Stomach (tissue), 4 donors: ENCODE data around the gene TEX2.

ENCODE experiments used
- EP300 ChIP-seq: sonication (generic); formaldehyde crosslinking; IDR thresholded peaks from one replicate; pipeline ENCODE4 v1.6.1; 2017; ENCODE audit warnings: antibody characterized with exemption
- POLR2A ChIP-seq, 4 donors: fragments of 450-650 bp; IDR thresholded peaks; one replicate each; pipeline ENCODE4 v1.6.1; 2016; ENCODE audit warnings: antibody characterized with exemption in 4 of 4, control low read depth in 2 of 4, mild to moderate bottlenecking in 1 of 4, moderate library complexity in 1 of 4
- POLR2AphosphoS5 ChIP-seq, 3 donors: sonication (generic); formaldehyde crosslinking; IDR thresholded peaks; one replicate each; pipeline ENCODE4 v1.6.1; 2016; ENCODE audit warnings: antibody characterized with exemption in 3 of 3
- TF ChIP-seq, protein P1 (sequence below), 7 experiments: fragments of 450-650 bp in 4 of 7; fragments of 200-600 bp in 3 of 7; sonication (generic) in 3 of 7; IDR thresholded peaks; one replicate each; pipeline ENCODE4 v1.5.1; 2016 to 2019; ENCODE audit warnings: antibody characterized with exemption in 7 of 7, control low read depth in 2 of 7, mild to moderate bottlenecking in 1 of 7

DNA sequence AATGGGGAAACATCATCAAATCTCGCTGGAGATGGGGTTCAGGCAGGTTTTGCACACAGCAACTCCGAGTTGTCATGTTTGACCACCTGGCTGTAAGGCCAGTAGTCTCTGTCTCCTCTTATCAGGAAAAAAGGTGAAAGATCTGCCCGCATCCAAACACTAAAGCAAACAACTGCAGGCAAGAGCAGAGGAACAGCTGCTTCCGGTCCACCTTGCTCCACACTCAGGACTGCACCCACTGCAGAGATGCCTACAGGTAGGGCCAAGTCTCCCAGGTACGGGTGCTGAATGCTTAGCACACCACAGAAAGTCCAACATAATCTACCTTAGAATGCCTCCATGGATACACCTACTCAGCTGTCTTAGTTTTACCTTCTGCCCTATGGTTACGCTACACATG is 7.3 kb downstream of the TEX2 start:
- TF ChIP-seq POLR2A (IDR thresholded peaks at IDR 0.05) (no peak), EP300 (no peak), POLR2AphosphoS5 (IDR thresholded peaks at IDR 0.05) (no peak)
- TF ChIP-seq, protein P1, sequence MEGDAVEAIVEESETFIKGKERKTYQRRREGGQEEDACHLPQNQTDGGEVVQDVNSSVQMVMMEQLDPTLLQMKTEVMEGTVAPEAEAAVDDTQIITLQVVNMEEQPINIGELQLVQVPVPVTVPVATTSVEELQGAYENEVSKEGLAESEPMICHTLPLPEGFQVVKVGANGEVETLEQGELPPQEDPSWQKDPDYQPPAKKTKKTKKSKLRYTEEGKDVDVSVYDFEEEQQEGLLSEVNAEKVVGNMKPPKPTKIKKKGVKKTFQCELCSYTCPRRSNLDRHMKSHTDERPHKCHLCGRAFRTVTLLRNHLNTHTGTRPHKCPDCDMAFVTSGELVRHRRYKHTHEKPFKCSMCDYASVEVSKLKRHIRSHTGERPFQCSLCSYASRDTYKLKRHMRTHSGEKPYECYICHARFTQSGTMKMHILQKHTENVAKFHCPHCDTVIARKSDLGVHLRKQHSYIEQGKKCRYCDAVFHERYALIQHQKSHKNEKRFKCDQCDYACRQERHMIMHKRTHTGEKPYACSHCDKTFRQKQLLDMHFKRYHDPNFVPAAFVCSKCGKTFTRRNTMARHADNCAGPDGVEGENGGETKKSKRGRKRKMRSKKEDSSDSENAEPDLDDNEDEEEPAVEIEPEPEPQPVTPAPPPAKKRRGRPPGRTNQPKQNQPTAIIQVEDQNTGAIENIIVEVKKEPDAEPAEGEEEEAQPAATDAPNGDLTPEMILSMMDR (IDR thresholded peaks at IDR 0.05), result no peak
